Naive thymus-derived CD4-positive, alpha-beta T cell (primary cell): ENCODE measurements around the gene MED13. TPM values are rescaled to one million over a fixed set of nuclear protein-coding genes. Genes with fewer than 3 reads are reported as not detected.
"Not testable (repeated sequence)": the region's sequence is repeated elsewhere in the genome, so short reads cannot be mapped to it uniquely, and the experiment has no call there.

ENCODE experiments used
- ATAC-seq: fragments of 150-1000 bp; cut with Tn5 transposase; 2 replicates; pipeline ENCODE4 v1.10.0; 2021; ENCODE audit warnings: mild to moderate bottlenecking, moderate library complexity
- CTCF ChIA-PET: fragments of 350-600 bp; sonication (Branson Sonifier 250); formaldehyde crosslinking; loops from one replicate; lab custom pipeline; 2021; ENCODE audit warnings: antibody characterized with exemption; lab: Charles Lee
- POLR2A ChIA-PET: fragments of 350-600 bp; sonication (Branson Sonifier 250); formaldehyde crosslinking; loops from one replicate; lab custom pipeline; 2021; ENCODE audit warnings: antibody characterized with exemption, inconsistent platforms; lab: Charles Lee
- DNase-seq, 9 donors: peaks; one replicate each; pipeline versions ENCODE4 v3.0.0 to v3.0.0-alpha.2; 2020 to 2022; ENCODE audit warnings: mixed read lengths in 1 of 9
- H3K27ac ChIP-seq: one replicate; pipeline ENCODE4 v1.7.0; 2013; ENCODE audit warnings: mild to moderate bottlenecking, low read depth, low read length, moderate library complexity
- H3K27me3 ChIP-seq, 2 donors: one replicate each; pipeline ENCODE4 v1.7.0; 2013; ENCODE audit warnings: low read length in 2 of 2, mild to moderate bottlenecking in 2 of 2, moderate library complexity in 2 of 2; ENCODE audit not compliant: control insufficient read depth in 2 of 2, insufficient read depth in 2 of 2
- H3K36me3 ChIP-seq, 3 experiments: 1 replicate in 2 of 3; 2 replicates in 1 of 3; pipeline ENCODE4 v1.7.0; 2013; ENCODE audit warnings: low read length in 3 of 3, mild to moderate bottlenecking in 3 of 3, moderate library complexity in 1 of 3; ENCODE audit not compliant: insufficient read depth in 3 of 3, control insufficient read depth in 2 of 3
- H3K4me1 ChIP-seq, 2 donors: one replicate each; pipeline ENCODE4 v1.7.0; 2013; ENCODE audit warnings: low read length in 2 of 2, mild to moderate bottlenecking in 2 of 2, moderate library complexity in 1 of 2; ENCODE audit not compliant: control insufficient read depth in 2 of 2, insufficient read depth in 2 of 2
- H3K4me3 ChIP-seq: 2 replicates; pipeline ENCODE4 v1.7.0; 2013; ENCODE audit warnings: mild to moderate bottlenecking, low read length
- H3K9me3 ChIP-seq, 3 experiments: 1 replicate in 2 of 3; 2 replicates in 1 of 3; pipeline ENCODE4 v1.7.0; 2013; ENCODE audit warnings: low read length in 3 of 3; ENCODE audit not compliant: control insufficient read depth in 2 of 3
- H3K27ac Mint-ChIP-seq, 9 donors: one replicate each; pipeline ENCODE4 v1.8.0; 2020 to 2022; ENCODE audit warnings: mixed read lengths in 9 of 9, mild to moderate bottlenecking in 8 of 9, moderate library complexity in 5 of 9, inconsistent platforms in 2 of 9
- H3K27me3 Mint-ChIP-seq, 5 donors: one replicate each; pipeline ENCODE4 v1.8.0; 2021 to 2022; ENCODE audit warnings: mixed read lengths in 5 of 5, mild to moderate bottlenecking in 1 of 5
- H3K36me3 Mint-ChIP-seq, 5 donors: one replicate each; pipeline ENCODE4 v1.8.0; 2020 to 2022; ENCODE audit warnings: mixed read lengths in 5 of 5, mild to moderate bottlenecking in 3 of 5, inconsistent platforms in 1 of 5
- H3K4me1 Mint-ChIP-seq, 7 donors: one replicate each; pipeline ENCODE4 v1.8.0; 2020 to 2022; ENCODE audit warnings: mixed read lengths in 7 of 7, mild to moderate bottlenecking in 3 of 7, inconsistent platforms in 1 of 7
- H3K4me3 Mint-ChIP-seq, 10 donors: one replicate each; pipeline ENCODE4 v1.8.0; 2020 to 2022; ENCODE audit warnings: mild to moderate bottlenecking in 10 of 10, mixed read lengths in 10 of 10, moderate library complexity in 6 of 10, inconsistent platforms in 2 of 10
- H3K9me3 Mint-ChIP-seq, 11 donors: one replicate each; pipeline ENCODE4 v1.8.0; 2020 to 2022; ENCODE audit warnings: mixed read lengths in 11 of 11, mild to moderate bottlenecking in 4 of 11, inconsistent platforms in 1 of 11, moderate library complexity in 1 of 11
- intact Hi-C, 2 donors: fragments of 100-400 bp; cut with micrococcal nuclease; formaldehyde crosslinking; loops; one replicate each; pipeline ENCODE4 v1.15.1; 2023
- polyA plus RNA-seq, 2 donors: library from polyadenylated mRNA; unstranded; fragments of 300-500 nt; fragmentation: Illumina TruSeq; gene quantifications; one replicate each; pipeline ENCODE4 v1.2.3, GENCODE V29; 2021
- total RNA-seq, 6 experiments: library from RNA in 5 of 6; stranded (reverse) in 5 of 6; gene quantifications; 1 replicate in 5 of 6; 2 replicates in 1 of 6; pipeline ENCODE4 v1.2.3 and lab custom pipeline; 2021 to 2026

MED13 gene
- total and polyA plus RNA-seq, 7 experiments from 2014 or later, result 3.6 to 84.8 (median 70.0) TPM

- H3K27ac ChIP-seq, H3K4me1 Mint-ChIP-seq, H3K27me3 Mint-ChIP-seq, H3K27me3 ChIP-seq, intact Hi-C loops, H3K4me3 ChIP-seq, H3K4me3 Mint-ChIP-seq, POLR2A ChIA-PET, H3K4me1 ChIP-seq, DNase-seq, H3K9me3 ChIP-seq, ATAC-seq, H3K9me3 Mint-ChIP-seq: not testable (repeated sequence)
- peaks cover 0 to 31% (median 9%) of the 10 kb centered on the region in 5 donors for H3K36me3 Mint-ChIP-seq
- H3K27ac Mint-ChIP-seq, result peak overlapping the region in 1 of 9 donors; percentile 41
- CTCF ChIA-PET, result interaction anchor here (0.5 kb wide), 1 partner anchor 50 kb away, joined by 3 read pairs; no protein-coding TSS in a partner anchor
- peaks cover 0 to 31% (median 12%) of the 10 kb centered on the region in 3 experiments for H3K36me3 ChIP-seq
These were observed 170.8 kb downstream of the MED13 start for GRCh38 chr17:61894310-61894709.

Other genes with a start within 250 kb of the MED13 start
- gene BRIP1, start 201.8 kb downstream of the MED13 start, total RNA-seq, result 10 to 100 TPM in 1 of 5 experiments, 1 to 10 TPM in 4; 1.6 to 19.9 (median 1.8) TPM
- 1 to 10 TPM in 1 of 2 donors, under 1 TPM in 1; 0.64 to 1.2 TPM for gene BRIP1, start 201.8 kb downstream of the MED13 start, polyA plus RNA-seq
- gene INTS2, start 137.3 kb downstream of the MED13 start, total RNA-seq, result 10 to 100 TPM; 14.9 to 24.4 (median 19.2) TPM
- gene INTS2, start 137.3 kb downstream of the MED13 start, polyA plus RNA-seq, result 1 to 10 TPM; 4.7 to 6.4 TPM